Keratinocyte (primary cell): ENCODE results near the gene MAPK12.

Experiments used
- EZH2 ChIP-seq: IDR thresholded peaks from one replicate; pipeline ENCODE4 v1.6.1; 2012; ENCODE audit warnings: inconsistent platforms, mild to moderate bottlenecking, low read length, moderate library complexity
- TF ChIP-seq, protein P1 (sequence below), 3 experiments: IDR thresholded peaks in 1 of 3; conservative IDR thresholded peaks in 1 of 3; optimal IDR thresholded peaks in 1 of 3; 2 replicates in 2 of 3; 3 replicates in 1 of 3; pipeline versions ENCODE3 to v1.5.1; 2011; ENCODE audit warnings: low read length in 3 of 3, mild to moderate bottlenecking in 3 of 3, moderate library complexity in 2 of 3, control low read depth in 1 of 3, inconsistent platforms in 1 of 3; ENCODE audit not compliant: insufficient read depth in 2 of 3; ENCODE audit errors: extremely low read depth in 1 of 3

DNA sequence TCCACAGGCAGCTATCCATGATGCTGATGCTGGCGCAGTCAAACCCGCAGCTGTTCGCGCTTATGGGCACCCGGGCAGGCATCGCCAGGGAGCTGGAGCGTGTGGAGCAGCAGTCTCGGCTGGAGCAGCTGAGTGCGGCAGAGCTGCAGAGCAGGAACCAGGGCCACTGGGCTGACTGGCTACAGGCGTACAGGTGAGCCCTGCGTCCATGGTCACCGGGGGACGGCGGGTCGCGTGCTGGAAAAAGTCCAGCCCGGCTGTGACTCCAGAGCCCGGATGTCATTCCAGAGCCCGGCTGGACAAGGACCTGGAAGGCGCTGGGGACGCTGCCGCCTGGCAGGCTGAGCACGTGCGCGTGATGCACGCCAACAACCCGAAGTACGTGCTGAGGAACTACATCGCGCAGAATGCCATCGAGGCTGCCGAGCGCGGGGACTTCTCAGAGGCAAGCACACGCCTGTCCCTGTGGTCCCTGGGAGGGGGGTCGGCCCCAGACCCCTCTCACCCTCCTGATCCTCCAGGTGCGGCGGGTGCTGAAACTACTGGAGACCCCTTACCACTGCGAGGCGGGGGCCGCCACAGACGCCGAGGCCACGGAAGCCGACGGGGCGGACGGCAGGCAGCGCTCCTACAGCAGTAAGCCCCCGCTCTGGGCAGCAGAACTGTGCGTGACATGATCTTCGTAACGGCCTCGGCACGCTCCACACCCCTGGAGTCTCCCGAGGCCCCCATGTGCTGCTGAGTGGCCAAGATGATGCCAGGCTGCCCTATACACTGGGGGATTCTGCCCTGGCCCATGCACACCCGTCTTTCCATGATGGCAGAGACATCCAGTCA, 44.6 kb downstream of the MAPK12 start:
- TF ChIP-seq, protein P1, sequence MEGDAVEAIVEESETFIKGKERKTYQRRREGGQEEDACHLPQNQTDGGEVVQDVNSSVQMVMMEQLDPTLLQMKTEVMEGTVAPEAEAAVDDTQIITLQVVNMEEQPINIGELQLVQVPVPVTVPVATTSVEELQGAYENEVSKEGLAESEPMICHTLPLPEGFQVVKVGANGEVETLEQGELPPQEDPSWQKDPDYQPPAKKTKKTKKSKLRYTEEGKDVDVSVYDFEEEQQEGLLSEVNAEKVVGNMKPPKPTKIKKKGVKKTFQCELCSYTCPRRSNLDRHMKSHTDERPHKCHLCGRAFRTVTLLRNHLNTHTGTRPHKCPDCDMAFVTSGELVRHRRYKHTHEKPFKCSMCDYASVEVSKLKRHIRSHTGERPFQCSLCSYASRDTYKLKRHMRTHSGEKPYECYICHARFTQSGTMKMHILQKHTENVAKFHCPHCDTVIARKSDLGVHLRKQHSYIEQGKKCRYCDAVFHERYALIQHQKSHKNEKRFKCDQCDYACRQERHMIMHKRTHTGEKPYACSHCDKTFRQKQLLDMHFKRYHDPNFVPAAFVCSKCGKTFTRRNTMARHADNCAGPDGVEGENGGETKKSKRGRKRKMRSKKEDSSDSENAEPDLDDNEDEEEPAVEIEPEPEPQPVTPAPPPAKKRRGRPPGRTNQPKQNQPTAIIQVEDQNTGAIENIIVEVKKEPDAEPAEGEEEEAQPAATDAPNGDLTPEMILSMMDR (optimal IDR thresholded peaks at IDR 0.05 in 1 of 3, IDR thresholded peaks at IDR 0.05 in 1 of 3, conservative IDR thresholded peaks at IDR 0.05 in 1 of 3; ENCODE audit: extremely low read depth in 1 of 3, insufficient read depth in 2 of 3, low read length in 3 of 3) = no peak
- TF ChIP-seq EZH2 = no peak
